ENCODE measurements around the gene SAMHD1.
"Not testable (repeated sequence)": the region's sequence is repeated elsewhere in the genome, so short reads cannot be mapped to it uniquely, and the experiment has no call there.

The SAMHD1 gene

GRCh38 chr20:36841030-36841429, 110.5 kb downstream of the SAMHD1 start:
- DNase-seq (ENCODE audit: low read depth, low spot score); H3K4me3 ChIP-seq (ENCODE audit: low read length): not testable (repeated sequence)

All from Jurkat, Clone E6-1 (cell line).